ENCODE data around the gene DAPK1. TPM values are rescaled to one million over a fixed set of nuclear protein-coding genes. Genes with fewer than 3 reads are reported as not detected.

Gene DAPK1
- total RNA-seq, 1 donor from 2014 or later, result 0.79 TPM

GRCh38 chr9:87746186-87746585, 248.5 kb downstream of the DAPK1 start:
- Histone ChIP-seq H3K27me3 (ENCODE audit: control insufficient read depth, insufficient read depth, low read length) (no peaks in the 10 kb centered on the region), H3K4me3 (ENCODE audit: low read depth, low read length) (no peak overlapping the region), H3K36me3 (ENCODE audit: control insufficient read depth, insufficient read depth, low read length) (no peaks in the 10 kb centered on the region)
- TF ChIP-seq CTCF (IDR thresholded peaks at IDR 0.05; ENCODE audit: insufficient read depth, low read length, severe bottlenecking), result no peak
- FAIRE-seq, result no peak
- DNase-seq (ENCODE audit: low read depth), result no peak

- no peak for TF ChIP-seq CTCF (IDR thresholded peaks at IDR 0.05; ENCODE audit: insufficient read depth, low read length, severe bottlenecking)
- no peak for DNase-seq (ENCODE audit: low read depth)
- FAIRE-seq, result no peak
- H3K36me3 ChIP-seq (ENCODE audit: control insufficient read depth, insufficient read depth, low read length), result no peaks in the 10 kb centered on the region
- no peaks in the 10 kb centered on the region for H3K27me3 ChIP-seq (ENCODE audit: control insufficient read depth, insufficient read depth, low read length)
- H3K4me3 ChIP-seq (ENCODE audit: low read depth, low read length), result no peak overlapping the region
Observed at GRCh38 chr9:87748881-87749280, 251.2 kb downstream of the DAPK1 start.

GRCh38 chr9:87749335-87750035, 251.8 kb downstream of the DAPK1 start:
- Histone ChIP-seq H3K36me3 (ENCODE audit: control insufficient read depth, insufficient read depth, low read length) (no peaks in the 10 kb centered on the region), H3K27me3 (ENCODE audit: control insufficient read depth, insufficient read depth, low read length) (no peaks in the 10 kb centered on the region), H3K4me3 (ENCODE audit: low read depth, low read length) (no peak overlapping the region)
- FAIRE-seq, result no peak
- TF ChIP-seq CTCF (IDR thresholded peaks at IDR 0.05; ENCODE audit: insufficient read depth, low read length, severe bottlenecking), result no peak
- no peak for DNase-seq (ENCODE audit: low read depth)

GRCh38 chr9:87750726-87751125, 253.1 kb downstream of the DAPK1 start:
- TF ChIP-seq CTCF (IDR thresholded peaks at IDR 0.05; ENCODE audit: insufficient read depth, low read length, severe bottlenecking), result no peak
- no peaks in the 10 kb centered on the region for H3K27me3 ChIP-seq (ENCODE audit: control insufficient read depth, insufficient read depth, low read length)
- no peak for DNase-seq (ENCODE audit: low read depth)
- FAIRE-seq, result no peak
- no peaks in the 10 kb centered on the region for H3K36me3 ChIP-seq (ENCODE audit: control insufficient read depth, insufficient read depth, low read length)
- H3K4me3 ChIP-seq (ENCODE audit: low read depth, low read length), result no peak overlapping the region

- H3K4me3 ChIP-seq (ENCODE audit: low read depth, low read length), result no peak overlapping the region
- FAIRE-seq, result no peak
- H3K36me3 ChIP-seq (ENCODE audit: control insufficient read depth, insufficient read depth, low read length), result no peaks in the 10 kb centered on the region
- DNase-seq (ENCODE audit: low read depth), result no peak
- TF ChIP-seq CTCF (IDR thresholded peaks at IDR 0.05; ENCODE audit: insufficient read depth, low read length, severe bottlenecking), result no peak
- no peaks in the 10 kb centered on the region for H3K27me3 ChIP-seq (ENCODE audit: control insufficient read depth, insufficient read depth, low read length)
Observed at GRCh38 chr9:87751423-87751822, 253.8 kb downstream of the DAPK1 start.

- no peak overlapping the region for H3K4me3 ChIP-seq (ENCODE audit: low read depth, low read length)
- DNase-seq (ENCODE audit: low read depth) (no peak), FAIRE-seq (no peak)
- no peaks in the 10 kb centered on the region for H3K27me3 ChIP-seq (ENCODE audit: control insufficient read depth, insufficient read depth, low read length)
- TF ChIP-seq CTCF (IDR thresholded peaks at IDR 0.05; ENCODE audit: insufficient read depth, low read length, severe bottlenecking), result no peak
- no peaks in the 10 kb centered on the region for H3K36me3 ChIP-seq (ENCODE audit: control insufficient read depth, insufficient read depth, low read length)
Observed at GRCh38 chr9:87751868-87752267, 254.2 kb downstream of the DAPK1 start.
